K562 (cell line): ENCODE data around the gene FZD1. TPM values are rescaled to one million over a fixed set of nuclear protein-coding genes. Genes with fewer than 3 reads are reported as not detected.

Source experiments
- ATAC-seq: fragments of 200-7000 bp; cut with Tn5 transposase; 3 replicates; pipeline ENCODE4 v1.9.1; 2020; ENCODE audit warnings: moderate library complexity
- BruUV-seq: library from RNA; stranded (reverse); fragments of 400-500 nt; replicated peaks from 2 replicates; lab custom pipeline; 2021; lab: Mats Ljungman, UMichigan
- CTCF ChIA-PET: fragments of 300-600 bp; formaldehyde crosslinking; extraction: SDS; loops from one replicate; lab custom pipeline; 2021; ENCODE audit warnings: low intra/inter-chr PET ratio; lab: Yijun Ruan, JAX
- POLR2A ChIA-PET: fragments of 300-600, 350-650 bp; sonication (Branson Sonifier 250); formaldehyde crosslinking; extraction: SDS; loops from one replicate; lab custom pipeline; 2021; ENCODE audit warnings: antibody characterized with exemption, inconsistent platforms; lab: Yijun Ruan, JAX
- DNase-seq, 4 experiments: peaks; one replicate each; pipeline versions ENCODE4 v3.0.0 to v3.0.0-alpha.2; 2011 to 2018; ENCODE audit warnings: low spot score in 3 of 4, mixed read lengths in 3 of 4; ENCODE audit errors: extremely low read depth in 1 of 4
- FAIRE-seq: peaks from 2 replicates; lab custom pipeline; 2011; peaks lifted over from hg19 to GRCh38; lab: Jason Lieb, UNC
- H2AFZ ChIP-seq: 2 replicates; pipeline ENCODE4 v1.6.0; 2011; ENCODE audit warnings: low read depth, low read length, control low read depth, inconsistent platforms
- H3K27ac ChIP-seq: fragments of 200-600 bp; 3 replicates; pipeline ENCODE4 v1.8.0; 2011; ENCODE audit warnings: low read depth, mild to moderate bottlenecking, control low read depth, inconsistent platforms, low read length, moderate library complexity, mixed read lengths; ENCODE audit errors: extremely low read depth
- H3K27me3 ChIP-seq, 2 experiments: fragments of 300-600 bp in 1 of 2; 2 replicates in 1 of 2; 3 replicates in 1 of 2; pipeline versions ENCODE4 v1.6.0 to v1.8.0; 2011; ENCODE audit warnings: inconsistent platforms in 2 of 2, low read length in 2 of 2, mild to moderate bottlenecking in 1 of 2, mixed read lengths in 1 of 2, moderate library complexity in 1 of 2; ENCODE audit not compliant: control insufficient read depth in 2 of 2, insufficient read depth in 2 of 2
- H3K36me3 ChIP-seq: fragments of 300-600 bp; 3 replicates; pipeline ENCODE4 v1.8.0; 2011; ENCODE audit warnings: mild to moderate bottlenecking, low read length, inconsistent platforms; ENCODE audit not compliant: control insufficient read depth, insufficient read depth
- H3K4me1 ChIP-seq, 2 experiments: fragments of 200-600 bp in 1 of 2; replicated peaks in 1 of 2; 2 replicates in 1 of 2; 3 replicates in 1 of 2; pipeline versions ENCODE4 v1.5.1 to v1.8.0; 2011; ENCODE audit warnings: inconsistent platforms in 2 of 2, low read length in 2 of 2, mild to moderate bottlenecking in 1 of 2, mixed read lengths in 1 of 2, moderate library complexity in 1 of 2; ENCODE audit not compliant: control insufficient read depth in 2 of 2, insufficient read depth in 2 of 2
- H3K4me2 ChIP-seq: 2 replicates; pipeline ENCODE4 v1.6.1; 2011; ENCODE audit warnings: low read length, control low read depth, inconsistent platforms, mixed read lengths; ENCODE audit not compliant: insufficient read depth
- H3K4me3 ChIP-seq: fragments of 200-600 bp; sonication (generic), shearing (Covaris generic); 2 replicates; pipeline ENCODE4 v1.5.1; 2016; ENCODE audit warnings: control low read depth, inconsistent platforms
- H3K79me2 ChIP-seq: fragments of 200-600 bp; 3 replicates; pipeline ENCODE4 v1.8.0; 2011; ENCODE audit warnings: low read length, inconsistent platforms; ENCODE audit not compliant: control insufficient read depth, insufficient read depth
- H3K9ac ChIP-seq, 2 experiments: 2 replicates each; pipeline versions ENCODE4 v1.6.0 to v1.6.1; 2011; ENCODE audit warnings: low read depth in 2 of 2, low read length in 2 of 2, control low read depth in 1 of 2, inconsistent platforms in 1 of 2, mild to moderate bottlenecking in 1 of 2, mixed read lengths in 1 of 2; ENCODE audit not compliant: insufficient read depth in 1 of 2
- H3K9me1 ChIP-seq: one replicate; pipeline ENCODE4 v1.6.0; 2011; ENCODE audit warnings: inconsistent platforms, mild to moderate bottlenecking, low read length, moderate library complexity; ENCODE audit not compliant: control insufficient read depth, insufficient read depth
- H3K9me3 ChIP-seq: replicated peaks from 2 replicates; pipeline ENCODE4 v1.5.1; 2011; ENCODE audit warnings: low read depth, low read length, inconsistent platforms; ENCODE audit not compliant: control insufficient read depth, insufficient read depth
- H4K20me1 ChIP-seq: replicated peaks from 2 replicates; pipeline ENCODE4 v1.6.1; 2011; ENCODE audit warnings: low read length, inconsistent platforms, mixed read lengths; ENCODE audit not compliant: control insufficient read depth, insufficient read depth
- CHD1 ChIP-seq: fragments of 200-600 bp; sonication (generic); IDR thresholded peaks from one replicate; pipeline ENCODE4 v1.6.1; 2012; ENCODE audit warnings: mild to moderate bottlenecking, moderate library complexity, low read length, inconsistent platforms
- CREBBP ChIP-seq: IDR thresholded peaks from one replicate; pipeline ENCODE4 v1.6.1; 2012; ENCODE audit warnings: low read depth, mild to moderate bottlenecking, control low read depth, inconsistent platforms, low read length
- CXXC5 ChIP-seq: fragments of 250-450 bp; sonication (Bioruptor Pico); IDR thresholded peaks from 2 replicates; pipeline ENCODE4 v1.8.0; 2022; ENCODE audit warnings: inconsistent platforms, mild to moderate bottlenecking, moderate library complexity
- FOXA1 ChIP-seq: fragments of 450-650 bp; IDR thresholded peaks from 2 replicates; pipeline ENCODE4 v1.6.1; 2016; ENCODE audit warnings: mild to moderate bottlenecking, borderline replicate concordance
- GABPA ChIP-seq: fragments of 200-800 bp; sonication (Bioruptor generic); conservative IDR thresholded peaks from 2 replicates; pipeline ENCODE4 v1.6.1; 2016; ENCODE audit warnings: low read depth, missing genetic modification characterization, missing compliant biosample characterization
- JUN ChIP-seq, 2 experiments: sonication (generic) in 1 of 2; formaldehyde crosslinking in 1 of 2; IDR thresholded peaks; 2 replicates each; pipeline versions ENCODE4 v1.6.1 to v1.8.0; 2012 to 2022; ENCODE audit warnings: borderline replicate concordance in 2 of 2, mild to moderate bottlenecking in 2 of 2, improper control_type of control experiment in 1 of 2, low read depth in 1 of 2, low read length in 1 of 2, missing genetic modification reagents in 1 of 2
- KDM4B ChIP-seq, 2 experiments: fragments of 450-650 bp in 1 of 2; sonication (generic) in 1 of 2; IDR thresholded peaks; 2 replicates each; pipeline ENCODE4 v1.6.1; 2016 to 2017; ENCODE audit warnings: borderline replicate concordance in 2 of 2, antibody characterized with exemption in 1 of 2, low read depth in 1 of 2, mild to moderate bottlenecking in 1 of 2
- MEIS2 ChIP-seq: fragments of 450-650 bp; IDR thresholded peaks from 2 replicates; pipeline ENCODE4 v1.6.1; 2014; ENCODE audit warnings: mild to moderate bottlenecking; ENCODE audit not compliant: partially characterized antibody
- PTBP1 ChIP-seq: fragments of 200-400 bp; formaldehyde crosslinking; IDR thresholded peaks from 2 replicates; pipeline ENCODE4 v1.6.1; 2017; ENCODE audit warnings: low read depth, low read length
- SMARCA5 ChIP-seq: fragments of 450-650 bp; IDR thresholded peaks from 2 replicates; pipeline ENCODE4 v1.6.1; 2016
- SP2 ChIP-seq: IDR thresholded peaks from 2 replicates; pipeline ENCODE4 v1.6.1; 2011; ENCODE audit warnings: mild to moderate bottlenecking, low read depth, low read length, moderate library complexity; ENCODE audit not compliant: poor library complexity, severe bottlenecking; ENCODE audit errors: extremely low read depth
- TBP ChIP-seq: optimal IDR thresholded peaks from 2 replicates; pipeline ENCODE3; 2011; ENCODE audit warnings: low read depth, low read length, improper control_type of control experiment
- ZKSCAN1 ChIP-seq: fragments of 150-350 bp; IDR thresholded peaks from 2 replicates; pipeline ENCODE4 v1.6.1; 2016; ENCODE audit warnings: low read depth, low read length
- ZNF175 ChIP-seq: fragments of 200-800 bp; sonication (Bioruptor generic); IDR thresholded peaks from 2 replicates; pipeline ENCODE4 v1.6.1; 2016; ENCODE audit warnings: low read depth, mild to moderate bottlenecking, missing genetic modification characterization, missing compliant biosample characterization
- WGBS: fragments of 100-300 bp; shearing (Covaris generic); methylation state at CpG from one replicate; pipeline ENCODE4 v1.1.6; 2016; ENCODE audit warnings: low coverage, mixed read lengths; ENCODE audit not compliant: insufficient coverage; ENCODE audit errors: missing lambda C conversion rate; 5-methylcytosine and 5-hydroxymethylcytosine counted together
- in situ Hi-C: fragments of 300-500 bp; cut with MboI; formaldehyde crosslinking; loops from 4 replicates; pipeline ENCODE4 v1.15.0; 2018; ENCODE audit warnings: inconsistent platforms, mixed read lengths
- intact Hi-C: fragments of 100-400 bp; cut with micrococcal nuclease; formaldehyde crosslinking; loops from 2 replicates; pipeline ENCODE4 v1.14.2; 2022
- polyA plus RNA-seq, 8 experiments: library from polyadenylated mRNA; depleted of rRNA in 4 of 8; stranded (reverse) in 5 of 8; unstranded in 3 of 8; fragments of >200 nt; fragmentation: Nextera tagmentation in 2 of 8; fragmentation: Illumina TruSeq in 1 of 8; extraction: Ambion mirVana in 2 of 8; extraction: Trizol in 1 of 8; gene quantifications; 2 replicates each; pipeline versions ENCODE4 v1.2.1 to v1.2.3, GENCODE V29; 2011 to 2014; ENCODE audit warnings: inconsistent platforms in 1 of 8, missing spikeins in 1 of 8
- total RNA-seq, 7 experiments: library from RNA; depleted of rRNA in 6 of 7; stranded (reverse); fragments of >200 nt in 6 of 7; fragmentation: Illumina TruSeq in 2 of 7; extraction: Trizol in 2 of 7; gene quantifications; 2 replicates each; pipeline versions ENCODE4 v1.2.1 to v1.2.3, GENCODE V29; 2011 to 2021; ENCODE audit warnings: low replicate concordance in 1 of 7

FZD1 gene
- total and polyA plus RNA-seq, 9 of the 15 experiments (the other 6 are each of a cell fraction or from before 2014, with no cell fraction given): 0.25 to 5.1 (median 1.8) TPM

DNA sequence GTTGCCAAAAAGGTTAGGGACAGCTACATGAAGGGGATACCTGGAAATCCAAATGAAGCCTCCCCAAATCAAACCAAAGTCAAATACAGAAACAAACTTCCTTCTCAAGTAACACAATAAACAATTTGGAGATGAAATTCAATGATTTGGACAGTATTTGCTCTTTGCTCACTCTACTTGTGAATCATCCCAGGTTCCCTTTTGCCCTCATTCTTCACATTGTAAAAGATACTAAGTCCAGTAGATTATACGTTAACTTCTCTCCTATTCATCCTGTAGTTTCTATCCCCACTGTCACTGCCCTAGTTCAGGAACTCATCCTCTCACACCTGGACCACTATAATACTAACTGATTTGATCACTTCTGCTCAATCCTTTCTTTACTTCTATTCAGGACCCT lies 28.3 kb downstream of the FZD1 start:
- no peak for DNase-seq
- Histone ChIP-seq H3K4me1 (no peaks in the 10 kb centered on the region), H3K27ac (no peak overlapping the region), H3K27me3 (no peaks in the 10 kb centered on the region; a peak in 1 of 5 replicates), H3K36me3 (no peaks in the 10 kb centered on the region), H4K20me1 (no peaks in the 10 kb centered on the region), H3K79me2 (no peaks in the 10 kb centered on the region), H3K9me3 (no peaks in the 10 kb centered on the region), H3K9ac (no peak overlapping the region), H2AFZ (no peak overlapping the region), H3K4me3 (no peak overlapping the region), H3K9me1 (no peaks in the 10 kb centered on the region), H3K4me2 (no peak overlapping the region)
- in situ Hi-C loops (no loop called here), intact Hi-C loops (loop anchor here (5.0 kb wide), 1 partner anchor 200 kb away; no protein-coding TSS in a partner anchor)
- 4% methylated on average over 1 of the region's 1 CpG for WGBS
- ChIA-PET POLR2A (interaction anchor here (0.6 to 1.1 kb wide), 3 partner anchors 29 to 506 kb away, joined by 3 to 4 read pairs (median 4); no protein-coding TSS in a partner anchor), CTCF (interaction anchor here (0.6 kb wide), 1 partner anchor 344 kb away, joined by 3 read pairs; no protein-coding TSS in a partner anchor)
- BruUV-seq: no TSS peak
- no peak for ATAC-seq
- no peak for FAIRE-seq
- no peak for TF ChIP-seq SMARCA5
- no peak for TF ChIP-seq ZNF175 (CRISPR knock-in tag)
- TF ChIP-seq CHD1: no peak
- TF ChIP-seq PTBP1: no peak

DNA sequence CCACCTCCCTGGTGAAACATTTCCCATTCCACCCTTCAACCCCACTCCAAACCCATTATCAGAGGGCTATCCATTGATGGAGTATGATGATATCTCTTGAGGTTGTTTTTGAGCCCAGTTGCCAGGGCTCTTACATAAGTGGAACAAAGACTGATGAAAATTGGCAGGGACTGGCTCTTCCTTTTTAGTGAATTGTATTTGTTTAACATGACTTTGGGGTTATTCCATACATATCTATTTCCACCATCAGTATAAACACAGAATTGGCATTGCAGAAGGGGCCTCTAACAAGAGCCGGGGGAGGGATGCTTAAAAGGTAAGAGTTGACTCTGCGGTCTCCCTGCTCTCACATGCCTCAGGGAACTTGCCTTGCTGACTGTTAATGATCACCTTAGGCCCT lies 28.9 kb downstream of the FZD1 start:
- Histone ChIP-seq H3K79me2 (no peaks in the 10 kb centered on the region), H4K20me1 (no peaks in the 10 kb centered on the region), H3K36me3 (no peaks in the 10 kb centered on the region), H3K27ac (no peak overlapping the region), H3K4me3 (no peak overlapping the region), H3K9ac (no peak overlapping the region), H3K9me1 (no peaks in the 10 kb centered on the region), H3K27me3 (no peaks in the 10 kb centered on the region; a peak in 1 of 5 replicates), H3K9me3 (no peaks in the 10 kb centered on the region), H2AFZ (no peak overlapping the region), H3K4me2 (no peak overlapping the region), H3K4me1 (no peaks in the 10 kb centered on the region)
- DNase-seq (no peak), FAIRE-seq (no peak), ATAC-seq (no peak)
- intact Hi-C loops (loop anchor here (5.0 kb wide), 1 partner anchor 201 kb away; no protein-coding TSS in a partner anchor), in situ Hi-C loops (no loop called here)
- WGBS: 22% methylated on average over 2 of the region's 2 CpGs
- ChIA-PET CTCF (interaction anchor here (0.6 kb wide), 1 partner anchor 343 kb away, joined by 3 read pairs; no protein-coding TSS in a partner anchor), POLR2A (interaction anchor here (0.6 to 1.1 kb wide), 3 partner anchors 30 to 967 kb away, joined by 3 to 4 read pairs (median 3); no protein-coding TSS in a partner anchor)
- no TSS peak for BruUV-seq
- TF ChIP-seq CXXC5 (CRISPR knock-in tag): no peak
- no peak for TF ChIP-seq ZKSCAN1
- TF ChIP-seq GABPA (tag): no peak
- no peak for TF ChIP-seq MEIS2
- TF ChIP-seq FOXA1: no peak
- no peak for TF ChIP-seq CREBBP
- TF ChIP-seq SP2: no peak
- TF ChIP-seq JUN (IDR thresholded peaks at IDR 0.05; ENCODE audit: borderline replicate concordance, low read depth, low read length): no peak
- TF ChIP-seq JUN (CRISPR knock-in tag; IDR thresholded peaks at IDR 0.05; ENCODE audit: borderline replicate concordance): no peak
- TF ChIP-seq TBP: no peak
- TF ChIP-seq KDM4B (IDR thresholded peaks at IDR 0.05; ENCODE audit: borderline replicate concordance in 2 of 2, low read depth in 1 of 2): no peak
